Measurements from ENCODE around the gene EARS2. TPM values are rescaled to one million over a fixed set of nuclear protein-coding genes. Genes with fewer than 3 reads are reported as not detected.

Gene EARS2
- total and polyA plus RNA-seq, 12 donors: 20.0 to 85.7 (median 33.5) TPM

DNA sequence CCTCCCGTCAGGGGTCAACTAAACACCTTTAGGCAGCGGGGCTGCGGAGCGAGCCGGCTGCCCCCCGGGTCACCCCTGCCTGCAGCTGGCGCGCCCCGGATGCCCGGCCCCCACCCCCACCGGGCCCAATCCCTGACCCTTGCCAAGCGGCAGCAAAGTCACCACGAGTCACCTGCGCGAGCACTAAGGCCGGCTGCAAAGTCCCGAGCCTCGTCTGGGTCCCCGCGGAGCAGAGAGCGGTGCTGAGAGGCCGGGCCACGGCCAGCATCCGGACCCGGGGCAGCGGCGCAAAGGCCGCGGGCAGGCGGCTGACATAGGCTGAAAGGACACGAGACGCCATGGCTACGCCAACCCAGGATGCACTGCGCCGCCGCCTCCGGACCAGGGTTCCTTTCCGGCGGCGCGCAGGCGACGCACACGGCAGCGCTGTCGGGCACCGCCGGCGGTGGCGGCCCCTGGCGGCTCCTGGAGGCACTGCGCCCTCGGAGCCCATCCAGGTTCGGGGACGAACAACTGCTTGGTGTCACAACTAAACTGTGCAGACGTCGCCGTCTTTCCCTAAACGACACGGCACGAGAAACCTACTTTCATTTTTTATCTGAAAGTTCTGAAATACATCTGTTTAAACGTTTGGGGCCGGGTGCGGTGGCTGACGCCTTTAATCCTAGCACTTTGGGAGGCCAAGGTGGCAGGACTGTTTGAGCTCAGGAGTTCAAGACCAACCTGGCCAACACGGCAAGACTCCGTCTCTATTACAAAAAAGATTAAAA lies 39.0 kb upstream of the EARS2 start, which contains the start of gene NDUFAB1:
Gene NDUFAB1, minus strand, starts transcription at position 366 of the 770 bp plus-strand sequence. Its CDS starts 26 bp downstream, at position 340.
- peak in 1 of 2 donors; percentile 54 for TF ChIP-seq POLR2A (IDR thresholded peaks at IDR 0.05)
- TF ChIP-seq, protein P1, sequence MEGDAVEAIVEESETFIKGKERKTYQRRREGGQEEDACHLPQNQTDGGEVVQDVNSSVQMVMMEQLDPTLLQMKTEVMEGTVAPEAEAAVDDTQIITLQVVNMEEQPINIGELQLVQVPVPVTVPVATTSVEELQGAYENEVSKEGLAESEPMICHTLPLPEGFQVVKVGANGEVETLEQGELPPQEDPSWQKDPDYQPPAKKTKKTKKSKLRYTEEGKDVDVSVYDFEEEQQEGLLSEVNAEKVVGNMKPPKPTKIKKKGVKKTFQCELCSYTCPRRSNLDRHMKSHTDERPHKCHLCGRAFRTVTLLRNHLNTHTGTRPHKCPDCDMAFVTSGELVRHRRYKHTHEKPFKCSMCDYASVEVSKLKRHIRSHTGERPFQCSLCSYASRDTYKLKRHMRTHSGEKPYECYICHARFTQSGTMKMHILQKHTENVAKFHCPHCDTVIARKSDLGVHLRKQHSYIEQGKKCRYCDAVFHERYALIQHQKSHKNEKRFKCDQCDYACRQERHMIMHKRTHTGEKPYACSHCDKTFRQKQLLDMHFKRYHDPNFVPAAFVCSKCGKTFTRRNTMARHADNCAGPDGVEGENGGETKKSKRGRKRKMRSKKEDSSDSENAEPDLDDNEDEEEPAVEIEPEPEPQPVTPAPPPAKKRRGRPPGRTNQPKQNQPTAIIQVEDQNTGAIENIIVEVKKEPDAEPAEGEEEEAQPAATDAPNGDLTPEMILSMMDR (IDR thresholded peaks at IDR 0.05): peak; percentile 87 to 100 (median 95)
- Histone ChIP-seq H3K9me3 (replicated peaks in 1 of 3) (no peaks in the 10 kb centered on the region), H3K4me3 (peak within 1 kb of the TSS; percentile 81 to 98 (median 94)), H3K27me3 (no peaks in the 10 kb centered on the region), H3K4me1 (replicated peaks in 1 of 2) (peaks cover 12 to 17% of the 10 kb centered on the region in 2 donors), H3K36me3 (replicated peaks in 1 of 2) (peaks cover 0 to 17% of the 10 kb centered on the region in 2 donors), H3K27ac (peak within 1 kb of the TSS; percentile 67 to 88 (median 74))
- 1 to 4% (median 2%) methylated on average over 23 to 67 of the region's 67 CpGs for WGBS, 4 donors
- intact Hi-C loops (cut with DNase I): no loop called here
- DNase-seq: peak; percentile 88 to 94 (median 92)

DNA sequence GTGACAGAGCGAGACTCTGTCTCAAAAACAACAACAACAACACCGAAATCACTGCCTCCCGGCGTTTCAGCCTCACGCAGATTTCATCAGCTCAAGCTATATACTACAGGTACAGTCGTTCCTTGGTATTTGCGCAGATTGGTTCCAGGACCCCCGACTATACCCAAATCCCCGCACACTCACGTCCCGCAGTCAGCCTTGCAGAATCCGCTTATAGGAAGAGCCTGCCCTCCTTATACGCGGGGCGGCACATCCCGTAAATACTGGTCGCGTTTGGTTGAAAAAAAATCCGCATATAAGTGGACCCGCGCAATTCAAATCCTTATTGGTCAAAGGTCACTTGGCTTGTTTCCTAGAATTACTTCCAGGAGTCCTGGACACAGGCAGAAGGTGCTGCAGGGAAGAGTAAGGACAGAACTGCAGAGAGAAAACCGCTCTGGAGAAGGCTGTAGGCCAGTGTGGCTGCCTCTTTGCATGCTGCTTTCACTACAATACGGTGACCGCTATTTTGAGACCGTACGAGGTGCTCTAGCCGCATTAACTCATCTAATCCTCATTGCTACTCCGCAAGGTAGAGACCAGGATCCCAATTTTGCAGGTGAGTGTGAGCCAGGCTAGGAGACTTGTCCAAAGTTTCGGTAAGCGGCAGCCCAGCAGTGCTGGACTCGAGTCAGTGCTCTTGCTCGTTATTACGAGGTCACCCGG lies 38.2 kb upstream of the EARS2 start:
- H3K9me3 ChIP-seq (replicated peaks in 1 of 3): no peaks in the 10 kb centered on the region
- intact Hi-C loops (cut with DNase I): no loop called here
- H3K4me3 ChIP-seq: peak overlapping the region; percentile 81 to 98 (median 94)
- H3K4me1 ChIP-seq (replicated peaks in 1 of 2): peaks cover 12 to 17% of the 10 kb centered on the region in 2 donors
- H3K36me3 ChIP-seq (replicated peaks in 1 of 2): peaks cover 0 to 24% of the 10 kb centered on the region in 2 donors
- TF ChIP-seq POLR2A (IDR thresholded peaks at IDR 0.05): no peak
- TF ChIP-seq, protein P1 (IDR thresholded peaks at IDR 0.05): no peak
- no peak for DNase-seq
- H3K27ac ChIP-seq: peak overlapping the region in 4 of 5 donors; percentile 67 to 88 (median 74)
- H3K27me3 ChIP-seq: no peaks in the 10 kb centered on the region
- 13 to 25% (median 15%) methylated on average over 24 to 34 of the region's 34 CpGs for WGBS, 4 donors

DNA sequence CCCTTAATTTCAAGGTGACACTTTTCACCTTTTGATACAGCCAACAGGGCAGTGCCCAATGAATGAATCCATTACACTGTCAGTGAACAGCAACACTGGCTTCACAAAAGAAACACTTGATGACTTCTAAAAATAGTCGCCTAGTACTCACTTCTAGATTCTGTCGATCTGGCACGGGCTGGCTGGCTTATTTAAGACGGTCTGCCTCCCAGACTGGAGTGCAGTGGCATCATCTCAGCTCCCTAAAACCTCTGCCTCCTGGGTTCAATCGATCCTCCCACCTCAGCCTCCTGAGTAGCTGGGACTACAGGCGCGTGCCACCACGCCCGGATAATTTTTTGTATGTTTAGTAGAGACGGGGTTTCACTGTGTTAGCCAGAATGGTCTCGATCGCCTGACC lies 37.0 kb upstream of the EARS2 start:
- WGBS, 4 donors: 87 to 99% (median 96%) methylated on average over 9 to 12 of the region's 12 CpGs
- Histone ChIP-seq H3K9me3 (replicated peaks in 1 of 3) (no peaks in the 10 kb centered on the region), H3K27ac (no peak overlapping the region), H3K4me1 (replicated peaks in 1 of 2) (peaks cover 12 to 17% of the 10 kb centered on the region in 2 donors), H3K36me3 (replicated peaks in 1 of 2) (peaks cover 0 to 36% of the 10 kb centered on the region in 2 donors), H3K4me3 (no peak overlapping the region), H3K27me3 (no peaks in the 10 kb centered on the region)
- DNase-seq: no peak
- TF ChIP-seq, protein P1 (IDR thresholded peaks at IDR 0.05): no peak
- intact Hi-C loops (cut with DNase I): no loop called here

DNA sequence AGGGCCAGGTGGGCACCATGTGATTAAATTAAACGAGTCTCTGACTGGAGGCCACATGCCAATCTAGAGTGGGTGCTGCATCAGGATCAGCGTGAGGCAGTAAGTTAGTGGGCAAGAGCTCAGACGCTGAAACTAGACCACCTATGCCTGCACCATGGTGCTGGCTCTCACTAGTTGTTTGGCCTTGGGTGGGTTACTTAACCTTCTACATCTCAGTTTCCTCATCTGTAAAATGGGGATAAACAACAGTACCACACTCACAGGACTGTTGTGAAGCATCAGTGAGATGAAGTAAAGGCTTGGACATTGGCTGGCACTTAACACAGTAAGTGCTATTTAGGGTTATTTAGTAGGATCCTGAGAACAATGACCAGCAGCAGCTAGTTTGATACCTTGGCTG lies 33.0 kb upstream of the EARS2 start:
- H3K27me3 ChIP-seq: no peaks in the 10 kb centered on the region
- TF ChIP-seq, protein P1 (IDR thresholded peaks at IDR 0.05): no peak
- no peak for TF ChIP-seq POLR2A (IDR thresholded peaks at IDR 0.05)
- H3K4me3 ChIP-seq: no peak overlapping the region
- no peaks in the 10 kb centered on the region for H3K9me3 ChIP-seq (replicated peaks in 1 of 3)
- H3K36me3 ChIP-seq (replicated peaks in 1 of 2): peaks cover 0 to 74% of the 10 kb centered on the region in 2 donors
- DNase-seq: no peak
- intact Hi-C loops (cut with DNase I): no loop called here
- H3K4me1 ChIP-seq (replicated peaks in 1 of 2): peaks cover 9 to 13% of the 10 kb centered on the region in 2 donors
- 92 to 100% (median 97%) methylated on average over 2 to 3 of the region's 3 CpGs for WGBS, 4 donors
- no peak overlapping the region for H3K27ac ChIP-seq

Data from adrenal gland (tissue), 12 donors.